ENCODE measurements around the gene UBL4B.

The UBL4B gene

GRCh38 chr1:110152133-110152785 lies 40.0 kb downstream of the UBL4B start:
- DNase-seq (ENCODE audit: low read depth in 2 of 2) = no peak

- DNase-seq (ENCODE audit: low read depth in 2 of 2) = no peak
Measured at GRCh38 chr1:110153407-110153950, 41.2 kb downstream of the UBL4B start.

- no peak for DNase-seq (ENCODE audit: low read depth in 2 of 2)
Measured at GRCh38 chr1:110155878-110156522, 43.8 kb downstream of the UBL4B start.

DNA sequence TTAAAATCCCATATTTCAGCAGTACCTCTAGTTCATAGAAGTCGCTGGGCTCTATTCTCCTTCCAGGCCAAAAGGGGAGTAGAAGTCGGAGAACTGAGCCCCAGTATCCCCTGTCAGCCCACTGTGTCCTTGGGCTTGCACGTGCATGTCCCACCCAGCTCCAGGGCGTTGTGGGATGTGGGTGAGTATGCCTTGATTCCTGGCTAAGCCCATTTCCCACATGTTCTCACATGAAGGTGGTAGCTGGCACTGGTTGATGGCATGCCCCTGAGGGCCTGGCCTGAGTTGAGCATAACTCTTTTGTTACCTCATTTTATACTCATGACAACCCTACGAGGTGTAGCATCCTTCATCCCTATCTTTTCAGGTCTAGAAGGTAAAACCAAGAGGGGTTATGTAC lies 46.0 kb downstream of the UBL4B start:
- no peak for DNase-seq (ENCODE audit: low read depth in 2 of 2)

DNA sequence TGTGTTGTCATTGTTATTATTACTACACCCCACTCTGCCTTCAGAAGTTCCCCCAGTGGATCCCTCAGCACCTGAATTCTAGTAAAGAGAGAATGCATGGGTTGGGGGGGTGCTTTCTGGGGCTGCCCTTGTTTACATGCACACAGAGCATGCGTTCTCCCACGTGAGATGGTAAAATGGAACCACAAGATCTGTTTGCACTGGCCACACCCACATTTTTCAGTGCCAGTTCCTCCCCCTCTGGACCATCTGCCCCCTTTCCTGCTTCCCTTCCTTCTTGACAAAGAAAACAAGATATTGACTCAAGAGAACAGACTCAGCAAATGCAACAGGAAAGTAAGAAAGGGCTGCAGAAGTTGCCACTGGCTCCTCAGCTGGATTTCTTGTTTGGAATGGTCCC lies 46.9 kb downstream of the UBL4B start:
- DNase-seq (ENCODE audit: low read depth in 2 of 2) = no peak

- no peak for DNase-seq (ENCODE audit: low read depth in 2 of 2)
Measured at GRCh38 chr1:110160538-110161100, 48.4 kb downstream of the UBL4B start.

- DNase-seq (ENCODE audit: low read depth in 2 of 2) = no peak
Measured at GRCh38 chr1:110161165-110161564, 48.9 kb downstream of the UBL4B start.

GRCh38 chr1:110161849-110162248 lies 49.6 kb downstream of the UBL4B start:
- DNase-seq (ENCODE audit: low read depth in 2 of 2) = no peak

Measured in stimulated activated CD8-positive, alpha-beta memory T cell treated with anti-CD3 and anti-CD28 coated beads, Interleukin-2, amount 100 ng/mL, for 1 hour (primary cell).